HUES6 (cell line): ENCODE data around the gene CHST6.

Experiments used
- H3K27ac ChIP-seq: 2 replicates; pipeline ENCODE4 v1.7.0; 2013; ENCODE audit warnings: low read depth, mild to moderate bottlenecking, low read length, inconsistent platforms
- H3K27me3 ChIP-seq: 2 replicates; pipeline ENCODE4 v1.6.1; 2013; ENCODE audit warnings: low read length; ENCODE audit not compliant: control insufficient read depth, insufficient read depth
- H3K36me3 ChIP-seq: 2 replicates; pipeline ENCODE4 v1.6.1; 2013; ENCODE audit warnings: low read length; ENCODE audit not compliant: control insufficient read depth, insufficient read depth
- H3K4me1 ChIP-seq: 2 replicates; pipeline ENCODE4 v1.6.1; 2013; ENCODE audit warnings: low read length; ENCODE audit not compliant: control insufficient read depth, insufficient read depth
- H3K4me3 ChIP-seq: 2 replicates; pipeline ENCODE4 v1.5.1; 2013; ENCODE audit warnings: low read depth, low read length
- H3K9ac ChIP-seq: one replicate; pipeline ENCODE4 v1.6.1; 2013; ENCODE audit warnings: mild to moderate bottlenecking, low read length
- H3K9me3 ChIP-seq: 2 replicates; pipeline ENCODE4 v1.6.1; 2013; ENCODE audit warnings: low read depth, low read length; ENCODE audit not compliant: control insufficient read depth, insufficient read depth

CHST6 gene

GRCh38 chr16:75486014-75486675, 9.1 kb downstream of the CHST6 start:
- H3K27ac ChIP-seq, result no peak overlapping the region
- H3K27me3 ChIP-seq, result no peaks in the 10 kb centered on the region
- H3K4me1 ChIP-seq, result no peaks in the 10 kb centered on the region
- H3K9me3 ChIP-seq, result no peaks in the 10 kb centered on the region
- peaks cover 11% of the 10 kb centered on the region for H3K36me3 ChIP-seq
- no peak overlapping the region for H3K9ac ChIP-seq
- no peak overlapping the region for H3K4me3 ChIP-seq

- Histone ChIP-seq H3K27me3 (no peaks in the 10 kb centered on the region), H3K9ac (no peak overlapping the region), H3K27ac (no peak overlapping the region), H3K4me1 (no peaks in the 10 kb centered on the region), H3K4me3 (no peak overlapping the region), H3K9me3 (no peaks in the 10 kb centered on the region), H3K36me3 (peaks cover 11% of the 10 kb centered on the region)
Observed at GRCh38 chr16:75485230-75486013, 9.8 kb downstream of the CHST6 start.

- H3K4me3 ChIP-seq, result no peak overlapping the region
- H3K4me1 ChIP-seq, result no peaks in the 10 kb centered on the region
- H3K27ac ChIP-seq, result no peak overlapping the region
Observed at GRCh38 chr16:75483222-75483621, 12.0 kb downstream of the CHST6 start.

GRCh38 chr16:75482434-75483205, 12.6 kb downstream of the CHST6 start:
- no peaks in the 10 kb centered on the region for H3K27me3 ChIP-seq
- H3K4me1 ChIP-seq, result no peaks in the 10 kb centered on the region
- H3K9me3 ChIP-seq, result no peaks in the 10 kb centered on the region
- no peak overlapping the region for H3K9ac ChIP-seq
- no peak overlapping the region for H3K27ac ChIP-seq
- H3K4me3 ChIP-seq, result no peak overlapping the region
- peaks cover 35% of the 10 kb centered on the region for H3K36me3 ChIP-seq

More at GRCh38 chr16:75483222-75483621, 12.0 kb downstream of the CHST6 start:
- Histone ChIP-seq H3K36me3 (peaks cover 31% of the 10 kb centered on the region), H3K27me3 (no peaks in the 10 kb centered on the region), H3K9me3 (no peaks in the 10 kb centered on the region), H3K9ac (no peak overlapping the region)

GRCh38 chr16:75481475-75481874, 13.8 kb downstream of the CHST6 start:
- Histone ChIP-seq H3K36me3 (peaks cover 39% of the 10 kb centered on the region), H3K27me3 (no peaks in the 10 kb centered on the region), H3K27ac (no peak overlapping the region), H3K4me3 (no peak overlapping the region), H3K9me3 (no peaks in the 10 kb centered on the region), H3K9ac (no peak overlapping the region), H3K4me1 (peaks cover 5% of the 10 kb centered on the region)

- Histone ChIP-seq H3K9ac (no peak overlapping the region), H3K9me3 (no peaks in the 10 kb centered on the region), H3K36me3 (peaks cover 39% of the 10 kb centered on the region), H3K27ac (no peak overlapping the region), H3K4me1 (peaks cover 5% of the 10 kb centered on the region), H3K4me3 (no peak overlapping the region), H3K27me3 (no peaks in the 10 kb centered on the region)
Observed at GRCh38 chr16:75479421-75479990, 15.7 kb downstream of the CHST6 start.

GRCh38 chr16:75478480-75479345, 16.5 kb downstream of the CHST6 start:
- H3K4me1 ChIP-seq, result peaks cover 5% of the 10 kb centered on the region
- H3K4me3 ChIP-seq, result no peak overlapping the region
- no peaks in the 10 kb centered on the region for H3K9me3 ChIP-seq
- peaks cover 39% of the 10 kb centered on the region for H3K36me3 ChIP-seq
- H3K9ac ChIP-seq, result no peak overlapping the region
- no peak overlapping the region for H3K27ac ChIP-seq
- no peaks in the 10 kb centered on the region for H3K27me3 ChIP-seq

GRCh38 chr16:75477680-75478473, 17.4 kb downstream of the CHST6 start:
- peaks cover 36% of the 10 kb centered on the region for H3K36me3 ChIP-seq
- peaks cover 6% of the 10 kb centered on the region for H3K4me1 ChIP-seq
- H3K27me3 ChIP-seq, result no peaks in the 10 kb centered on the region
- H3K9ac ChIP-seq, result no peak overlapping the region
- no peak overlapping the region for H3K4me3 ChIP-seq
- peaks cover 3% of the 10 kb centered on the region; the same call in 1 of the 2 replicates for H3K9me3 ChIP-seq
- H3K27ac ChIP-seq, result no peak overlapping the region

GRCh38 chr16:75476817-75477216, 18.4 kb downstream of the CHST6 start:
- Histone ChIP-seq H3K4me3 (no peak overlapping the region), H3K27ac (no peak overlapping the region), H3K27me3 (no peaks in the 10 kb centered on the region), H3K4me1 (peaks cover 17% of the 10 kb centered on the region), H3K9me3 (peaks cover 4% of the 10 kb centered on the region; the same call in 1 of the 2 replicates), H3K9ac (no peak overlapping the region), H3K36me3 (peaks cover 35% of the 10 kb centered on the region)
